ENCODE measurements around the gene MB21D2.

The MB21D2 gene

DNA sequence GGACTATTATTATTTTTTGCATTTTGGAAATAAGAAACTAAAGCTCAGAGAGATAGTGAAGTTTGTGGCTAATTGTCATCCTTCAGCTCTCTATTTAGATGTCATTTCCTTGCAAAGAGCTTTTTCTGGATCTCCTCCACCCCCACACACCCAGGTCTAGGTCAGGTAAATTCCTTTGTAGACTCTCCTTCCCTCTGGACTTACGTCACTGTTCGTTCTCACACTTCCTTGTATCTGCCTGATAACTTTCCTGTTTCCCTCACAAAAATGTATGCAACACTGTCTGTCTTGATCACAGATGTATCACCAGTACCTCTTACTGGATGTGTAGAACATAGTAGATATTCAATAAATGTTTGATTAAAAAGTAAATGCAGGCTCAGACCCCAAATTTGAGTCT lies 6.1 kb upstream of the MB21D2 start:
- DNase-seq (ENCODE audit: low spot score): no peak

DNA sequence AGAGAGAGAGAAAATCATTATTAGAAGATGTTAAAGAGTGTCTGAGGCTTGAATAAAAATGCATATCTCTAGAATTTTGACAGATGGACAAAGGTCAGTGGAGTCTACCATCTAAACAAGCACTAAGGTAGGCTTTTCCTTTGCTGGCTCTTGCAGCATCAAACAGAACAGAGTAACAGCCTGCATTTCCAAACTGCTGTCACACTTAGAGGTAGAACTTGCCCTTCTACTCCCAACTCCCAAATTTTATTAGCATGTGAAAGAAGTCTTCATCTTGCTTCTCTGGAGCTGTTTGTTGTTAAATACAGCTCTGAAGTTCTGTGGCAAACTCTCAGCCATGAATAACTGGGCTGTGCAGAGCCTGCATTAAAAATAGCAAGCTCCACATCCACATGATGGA lies 4.1 kb upstream of the MB21D2 start:
- DNase-seq (ENCODE audit: low spot score): no peak

- no peak for DNase-seq (ENCODE audit: low spot score)
Observed at GRCh38 chr3:192920411-192920810, 2.8 kb upstream of the MB21D2 start.

DNA sequence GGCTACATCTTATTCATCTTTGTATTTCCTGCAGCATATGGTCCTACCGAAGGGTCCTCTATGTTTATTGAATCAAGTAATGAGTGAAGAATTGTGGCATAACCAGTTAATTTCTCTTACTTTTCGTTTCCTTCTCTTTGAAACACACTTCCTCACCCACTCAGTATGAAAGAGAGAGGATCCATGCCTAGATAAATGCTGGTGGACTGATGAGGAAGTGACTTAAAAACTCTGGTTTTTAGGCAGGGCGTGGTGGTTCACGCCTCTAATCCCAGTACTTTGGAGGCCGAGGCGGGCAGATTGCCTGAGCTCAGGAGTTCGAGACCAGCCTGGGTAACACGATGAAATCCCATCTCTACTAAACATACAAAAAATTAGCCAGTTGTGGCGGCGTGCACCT lies 2.2 kb upstream of the MB21D2 start:
- DNase-seq (ENCODE audit: low spot score): peak; percentile 23

DNA sequence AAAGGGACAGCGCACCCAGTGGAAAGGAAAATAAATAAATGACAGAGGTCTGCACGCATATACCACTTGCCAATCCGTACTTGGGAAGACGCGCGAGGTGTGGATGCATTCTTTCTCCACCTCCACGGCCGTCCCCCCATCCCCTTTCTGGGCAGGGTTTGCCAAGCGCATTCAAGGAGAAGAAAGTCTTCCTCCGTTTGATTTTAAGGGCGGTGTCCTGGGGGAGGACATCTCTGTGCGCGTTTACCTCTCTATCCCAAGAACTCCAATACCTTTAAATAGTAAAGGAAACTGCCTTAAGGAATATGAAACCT lies 576 bp upstream of the MB21D2 start:
- DNase-seq (ENCODE audit: low spot score): no peak

- peak; percentile 78 for DNase-seq (ENCODE audit: low spot score)
Observed at GRCh38 chr3:192917028-192917403, 640 bp downstream of the MB21D2 start.

DNA sequence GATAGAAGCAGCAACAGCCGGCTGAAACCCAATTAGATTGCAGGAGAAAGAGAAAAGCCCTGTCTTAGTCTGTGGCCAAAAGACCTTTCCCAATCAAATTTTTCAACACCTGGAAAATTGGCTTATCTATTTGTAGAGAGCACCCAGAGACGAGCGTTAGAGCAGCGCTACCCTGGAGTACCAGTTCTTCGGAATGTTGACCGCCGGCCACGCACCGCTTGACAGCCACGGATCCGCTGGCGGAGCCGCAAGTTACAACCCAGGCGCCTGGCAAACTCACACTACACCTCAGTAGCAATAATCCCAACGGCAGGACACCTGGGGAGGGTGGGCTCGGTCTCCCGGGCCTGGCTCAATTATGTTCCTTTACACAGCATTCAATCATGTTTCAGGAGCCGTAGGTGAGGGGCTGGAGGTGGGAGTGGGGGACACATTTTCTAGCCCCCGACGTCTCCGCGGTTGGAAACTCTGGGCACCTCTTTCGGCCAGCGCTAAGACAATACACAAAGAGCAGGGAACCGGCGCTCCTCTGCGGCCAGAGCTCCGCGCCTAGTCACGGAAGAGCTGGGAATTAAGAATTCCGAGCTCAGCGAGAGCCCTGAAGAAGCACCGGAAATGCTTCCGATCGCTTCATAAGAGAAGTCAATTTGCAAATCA lies 1.2 kb downstream of the MB21D2 start:
- peak; percentile 25 for DNase-seq (ENCODE audit: low spot score)

GRCh38 chr3:192915722-192916121 lies 1.9 kb downstream of the MB21D2 start:
- no peak for DNase-seq (ENCODE audit: low spot score)

DNA sequence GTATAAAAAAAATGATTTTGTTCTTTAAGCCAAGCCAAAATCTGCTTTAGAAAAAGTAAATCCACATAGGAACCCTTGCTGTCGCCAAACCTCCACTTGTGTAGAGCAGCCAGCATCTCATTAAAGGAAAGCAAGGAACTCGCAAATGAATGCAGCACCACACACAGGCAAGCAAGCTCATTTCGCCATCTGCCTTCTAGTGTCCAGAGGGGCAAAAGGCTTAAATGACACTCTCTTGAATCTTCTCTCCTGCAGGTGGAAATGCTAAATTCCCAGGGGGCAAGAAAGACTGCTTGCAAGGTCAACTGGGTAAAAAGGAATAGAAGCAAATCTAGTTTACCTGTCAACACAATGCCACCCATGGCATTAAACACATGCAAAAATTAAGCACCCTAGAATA lies 2.4 kb downstream of the MB21D2 start:
- peak; percentile 77 for DNase-seq (ENCODE audit: low spot score)

GRCh38 chr3:192914848-192915247 lies 2.8 kb downstream of the MB21D2 start:
- no peak for DNase-seq (ENCODE audit: low spot score)

DNA sequence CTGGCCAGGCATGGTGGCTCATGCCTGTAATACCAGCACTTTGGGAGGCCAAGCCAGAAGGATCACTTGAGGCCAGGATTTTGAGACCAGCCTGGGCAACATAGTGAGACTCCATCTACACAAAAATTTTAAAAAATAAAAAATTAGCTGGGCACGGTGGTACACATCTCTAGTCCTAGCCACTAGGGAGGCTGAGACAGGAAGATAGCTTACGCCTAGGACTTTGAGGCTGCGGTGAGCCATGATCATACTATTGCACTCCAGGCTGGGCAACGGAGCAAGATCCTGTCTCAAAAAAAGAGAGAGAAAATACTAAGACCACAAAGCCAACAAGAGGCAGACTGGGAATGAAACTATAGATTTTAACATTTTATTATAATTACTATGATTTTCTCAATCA lies 4.1 kb downstream of the MB21D2 start:
- no peak for DNase-seq (ENCODE audit: low spot score)

DNA sequence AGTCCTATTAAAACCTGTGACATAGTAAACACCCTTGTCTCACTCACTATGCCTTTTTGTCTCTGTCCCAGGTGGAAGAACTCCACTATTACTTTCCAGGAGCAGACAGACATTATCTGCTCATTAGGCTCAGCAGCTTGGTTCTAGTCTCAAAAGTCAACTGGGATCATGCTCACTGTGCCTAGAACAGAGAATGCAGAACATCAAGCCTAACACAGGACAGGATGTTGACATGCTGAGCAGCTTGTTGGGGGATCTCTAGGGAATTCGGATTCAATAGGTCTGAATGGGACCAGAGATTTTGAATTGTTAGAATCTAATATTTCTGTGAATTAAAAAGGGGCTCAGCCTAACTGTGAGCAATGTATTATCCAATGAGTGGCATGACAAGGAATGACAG lies 6.4 kb downstream of the MB21D2 start:
- no peak for DNase-seq (ENCODE audit: low spot score)

DNA sequence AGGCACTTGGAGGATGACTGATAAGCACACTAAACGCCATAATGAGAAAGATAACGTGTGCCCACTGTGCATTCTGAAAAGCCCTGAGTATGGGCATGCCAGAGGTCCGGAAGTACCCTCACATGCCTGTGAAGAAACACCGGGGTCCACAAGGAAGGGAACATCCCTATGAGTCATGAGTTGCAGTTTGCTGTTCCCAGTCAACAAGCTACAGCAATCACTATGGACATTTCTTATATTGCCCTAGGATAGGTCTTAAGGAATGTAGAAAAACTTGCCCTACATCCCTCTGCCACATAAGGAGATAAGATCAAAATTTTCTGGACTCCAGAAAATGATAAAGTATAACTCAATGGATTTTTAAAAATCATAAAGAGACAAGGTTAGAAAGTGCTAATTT lies 9.9 kb downstream of the MB21D2 start:
- DNase-seq (ENCODE audit: low spot score): no peak

- no peak for DNase-seq (ENCODE audit: low spot score)
Observed at GRCh38 chr3:192906940-192907339, 10.7 kb downstream of the MB21D2 start.

DNA sequence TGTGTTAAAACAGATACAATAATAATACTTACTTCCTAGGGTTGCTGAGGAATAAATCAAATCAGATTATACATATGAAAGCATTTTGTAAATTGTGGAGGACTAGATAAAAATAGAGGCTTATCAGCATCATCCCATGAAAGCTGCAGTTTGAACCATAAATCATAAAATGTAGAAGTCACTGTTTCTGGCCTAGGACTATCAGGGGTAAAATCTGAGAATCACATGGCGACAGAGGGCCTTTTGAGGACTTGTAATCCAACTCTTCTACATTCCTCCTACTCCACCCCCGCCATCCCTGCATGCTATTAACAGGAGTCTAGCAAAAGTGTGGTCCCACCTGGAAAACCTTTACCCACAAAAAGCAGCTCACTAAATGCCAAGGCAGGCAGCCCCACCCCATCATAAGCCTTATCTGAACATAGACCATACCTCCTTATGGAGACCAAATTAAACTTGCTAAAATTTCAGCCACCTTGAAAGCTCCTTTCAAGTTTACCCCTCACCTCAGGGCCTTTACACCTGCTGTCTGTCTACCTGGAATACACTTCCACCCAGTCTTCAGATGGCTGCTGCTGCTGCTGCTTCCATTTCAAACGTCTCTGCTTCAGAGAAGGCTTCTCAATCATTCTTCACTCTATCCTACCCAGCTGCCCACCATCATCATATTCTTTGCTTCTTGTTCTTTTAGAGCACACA lies 11.5 kb downstream of the MB21D2 start:
- DNase-seq (ENCODE audit: low spot score): no peak

- peak; percentile 37 for DNase-seq (ENCODE audit: low spot score)
Observed at GRCh38 chr3:192904632-192905289, 12.9 kb downstream of the MB21D2 start.

DNA sequence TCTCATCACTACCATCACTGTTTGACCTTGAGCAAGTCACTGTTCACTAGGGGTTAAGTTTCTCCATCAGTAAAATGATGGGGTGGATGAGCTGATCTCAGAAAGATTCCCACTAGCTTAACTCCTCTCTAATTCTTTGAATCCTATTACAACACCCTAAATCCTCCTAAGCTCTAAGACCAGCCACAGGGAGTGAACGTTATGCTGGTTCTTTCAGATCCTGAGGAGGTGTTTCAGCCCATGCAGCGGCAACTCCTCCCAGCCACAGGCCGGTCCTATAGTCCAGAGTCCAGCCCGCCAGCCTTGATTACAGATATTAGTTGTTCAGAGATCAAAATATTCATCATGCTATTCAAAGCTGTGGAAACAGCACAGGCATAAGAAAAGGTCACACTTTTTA lies 15.1 kb downstream of the MB21D2 start:
- no peak for DNase-seq (ENCODE audit: low spot score)

DNA sequence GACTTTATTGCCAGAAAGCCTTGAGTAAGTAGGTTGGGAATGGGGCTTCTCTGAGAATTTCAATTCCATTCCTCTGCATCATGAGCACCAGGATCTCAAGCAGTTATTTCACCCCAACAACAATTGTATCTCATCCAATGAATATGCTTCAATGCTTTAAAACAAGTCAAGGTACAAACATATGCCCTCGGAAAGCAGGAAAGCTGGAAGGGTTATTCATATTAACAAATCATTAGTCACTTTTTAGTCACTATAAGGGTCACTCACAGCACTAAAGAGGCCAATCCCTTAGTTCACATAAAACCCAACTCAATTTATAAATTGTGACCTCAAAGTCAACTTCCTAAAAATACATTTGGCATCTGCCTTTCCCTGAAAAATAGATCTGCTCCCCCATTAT lies 16.2 kb downstream of the MB21D2 start:
- no peak for DNase-seq (ENCODE audit: low spot score)

GRCh38 chr3:192899540-192899982 lies 18.1 kb downstream of the MB21D2 start:
- DNase-seq (ENCODE audit: low spot score): no peak

- no peak for DNase-seq (ENCODE audit: low spot score)
Observed at GRCh38 chr3:192897005-192897404, 20.7 kb downstream of the MB21D2 start.

DNA sequence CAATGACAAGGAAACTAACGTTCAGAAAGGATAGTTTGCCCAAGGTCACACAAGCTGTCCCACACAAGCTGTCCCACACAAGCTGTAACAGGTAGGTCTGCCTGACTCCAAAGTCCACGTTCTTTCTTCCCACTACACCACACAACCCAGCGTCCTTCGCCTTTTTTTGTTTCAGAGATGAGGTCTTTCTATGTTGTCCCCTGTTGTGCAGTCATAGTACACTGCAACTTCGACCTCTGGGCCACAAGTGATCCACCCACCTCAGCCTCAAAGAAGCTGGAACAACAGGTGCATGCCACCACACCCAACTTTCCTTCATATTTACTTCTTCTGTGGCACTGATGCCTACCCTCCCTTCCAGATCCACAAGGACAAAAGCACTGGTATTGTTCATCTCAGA lies 21.4 kb downstream of the MB21D2 start:
- no peak for DNase-seq (ENCODE audit: low spot score)

DNA sequence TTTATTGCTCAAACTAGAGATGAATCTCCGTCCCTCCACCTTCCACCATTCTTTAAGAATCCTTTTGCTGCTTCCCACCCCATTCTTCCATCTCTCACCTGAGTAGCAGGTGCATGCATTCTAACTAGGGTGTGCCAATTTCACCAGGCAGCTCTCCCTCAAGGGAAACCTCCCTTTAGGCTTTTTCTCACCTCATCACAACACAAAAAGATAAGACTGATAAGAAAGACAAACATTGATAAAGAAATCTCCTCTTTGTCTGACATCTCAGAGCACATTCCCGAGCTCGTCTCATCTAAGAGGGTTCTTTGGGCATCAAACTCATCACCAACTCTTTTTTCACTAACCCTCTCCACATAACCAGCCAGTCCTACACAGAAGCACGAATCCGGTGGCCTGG lies 23.0 kb downstream of the MB21D2 start:
- no peak for DNase-seq (ENCODE audit: low spot score)

- peak; percentile 49 for DNase-seq (ENCODE audit: low spot score)
Observed at GRCh38 chr3:192892981-192893700, 24.5 kb downstream of the MB21D2 start.
